Thoracic aorta (tissue), 2 donors: ENCODE data around the gene SLC30A5. TPM values are rescaled to one million over a fixed set of nuclear protein-coding genes. Genes with fewer than 3 reads are reported as not detected.

Experiments used
- ATAC-seq: fragments of 150-250 bp; one replicate; pipeline ENCODE4 v1.8.0; 2017; ENCODE audit warnings: low read depth; ENCODE audit not compliant: insufficient number of reproducible peaks, low FRiP score
- DNase-seq: peaks from one replicate; pipeline ENCODE4 v3.0.0-alpha.2; 2020; ENCODE audit warnings: low spot score
- H3K27ac ChIP-seq, 2 donors: fragments of 200-600 bp; sonication (generic); 1 replicate in 1 of 2; 2 replicates in 1 of 2; pipeline ENCODE4 v1.5.1; 2016; ENCODE audit warnings: mild to moderate bottlenecking in 2 of 2, moderate library complexity in 2 of 2
- H3K27me3 ChIP-seq: fragments of 200-600 bp; sonication (generic); replicated peaks from 2 replicates; pipeline ENCODE4 v1.6.0; 2016; ENCODE audit warnings: mild to moderate bottlenecking; ENCODE audit not compliant: insufficient read depth
- H3K36me3 ChIP-seq: fragments of 200-600 bp; sonication (generic); one replicate; pipeline ENCODE4 v1.5.1; 2016
- H3K4me1 ChIP-seq, 2 donors: fragments of 200-600 bp; sonication (generic); 1 replicate in 1 of 2; 2 replicates in 1 of 2; pipeline versions ENCODE4 v1.5.1 to v1.6.0; 2016; ENCODE audit warnings: low read depth in 2 of 2, mild to moderate bottlenecking in 1 of 2; ENCODE audit not compliant: control insufficient read depth in 1 of 2
- H3K4me3 ChIP-seq: fragments of 200-600 bp; sonication (generic); 2 replicates; pipeline ENCODE4 v1.5.1; 2016; ENCODE audit warnings: mild to moderate bottlenecking
- H3K9me3 ChIP-seq: fragments of 200-600 bp; sonication (generic); 2 replicates; pipeline ENCODE4 v1.5.1; 2016
- total RNA-seq, 2 donors: library from RNA; depleted of rRNA; stranded (reverse); fragments of >200 nt; gene quantifications; one replicate each; pipeline versions ENCODE4 v1.1.0 to v1.2.3, GENCODE V29; 2016
- TF ChIP-seq, protein P1 (sequence below): fragments of 200-600 bp; sonication (generic); IDR thresholded peaks from one replicate; pipeline ENCODE4 v1.5.1; 2019; ENCODE audit warnings: antibody characterized with exemption

The SLC30A5 gene
- total RNA-seq, 2 donors from 2014 or later: 42.8 to 64.3 TPM

DNA sequence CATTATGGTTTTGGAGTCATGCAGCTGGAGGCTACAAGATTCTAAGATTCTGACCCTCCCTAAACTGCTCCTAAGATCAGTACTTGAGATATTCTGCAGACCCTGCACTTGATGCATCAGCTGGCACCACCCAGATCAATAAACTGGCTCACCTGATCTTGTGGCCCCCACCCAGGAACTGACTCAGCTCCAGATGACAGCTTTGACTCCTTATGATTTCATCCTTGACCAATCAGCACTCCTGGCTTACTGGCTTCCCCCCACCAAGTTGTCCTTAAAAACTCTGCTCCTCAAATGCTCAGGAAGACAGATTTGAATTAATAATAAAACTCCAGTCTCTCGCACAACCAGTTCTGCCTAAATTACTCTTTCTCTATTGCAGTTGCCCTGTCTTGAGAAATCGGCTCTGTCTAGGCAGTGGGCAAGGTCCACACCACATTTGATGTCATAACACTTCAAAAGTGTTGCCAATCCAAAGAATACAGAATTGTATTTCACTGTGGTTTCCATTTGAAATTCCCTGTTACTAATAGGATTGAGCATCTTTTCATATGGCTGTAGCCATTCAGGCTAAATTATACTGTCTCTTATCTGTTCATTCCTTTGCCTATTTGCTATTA, 14.8 kb upstream of the SLC30A5 start:
- Histone ChIP-seq H3K4me1 (no peaks in the 10 kb centered on the region), H3K9me3 (no peaks in the 10 kb centered on the region), H3K27me3 (no peaks in the 10 kb centered on the region), H3K27ac (no peak overlapping the region), H3K36me3 (no peaks in the 10 kb centered on the region), H3K4me3 (no peak overlapping the region)
- ATAC-seq: no peak
- DNase-seq: no peak
- TF ChIP-seq, protein P1, sequence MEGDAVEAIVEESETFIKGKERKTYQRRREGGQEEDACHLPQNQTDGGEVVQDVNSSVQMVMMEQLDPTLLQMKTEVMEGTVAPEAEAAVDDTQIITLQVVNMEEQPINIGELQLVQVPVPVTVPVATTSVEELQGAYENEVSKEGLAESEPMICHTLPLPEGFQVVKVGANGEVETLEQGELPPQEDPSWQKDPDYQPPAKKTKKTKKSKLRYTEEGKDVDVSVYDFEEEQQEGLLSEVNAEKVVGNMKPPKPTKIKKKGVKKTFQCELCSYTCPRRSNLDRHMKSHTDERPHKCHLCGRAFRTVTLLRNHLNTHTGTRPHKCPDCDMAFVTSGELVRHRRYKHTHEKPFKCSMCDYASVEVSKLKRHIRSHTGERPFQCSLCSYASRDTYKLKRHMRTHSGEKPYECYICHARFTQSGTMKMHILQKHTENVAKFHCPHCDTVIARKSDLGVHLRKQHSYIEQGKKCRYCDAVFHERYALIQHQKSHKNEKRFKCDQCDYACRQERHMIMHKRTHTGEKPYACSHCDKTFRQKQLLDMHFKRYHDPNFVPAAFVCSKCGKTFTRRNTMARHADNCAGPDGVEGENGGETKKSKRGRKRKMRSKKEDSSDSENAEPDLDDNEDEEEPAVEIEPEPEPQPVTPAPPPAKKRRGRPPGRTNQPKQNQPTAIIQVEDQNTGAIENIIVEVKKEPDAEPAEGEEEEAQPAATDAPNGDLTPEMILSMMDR: no peak

DNA sequence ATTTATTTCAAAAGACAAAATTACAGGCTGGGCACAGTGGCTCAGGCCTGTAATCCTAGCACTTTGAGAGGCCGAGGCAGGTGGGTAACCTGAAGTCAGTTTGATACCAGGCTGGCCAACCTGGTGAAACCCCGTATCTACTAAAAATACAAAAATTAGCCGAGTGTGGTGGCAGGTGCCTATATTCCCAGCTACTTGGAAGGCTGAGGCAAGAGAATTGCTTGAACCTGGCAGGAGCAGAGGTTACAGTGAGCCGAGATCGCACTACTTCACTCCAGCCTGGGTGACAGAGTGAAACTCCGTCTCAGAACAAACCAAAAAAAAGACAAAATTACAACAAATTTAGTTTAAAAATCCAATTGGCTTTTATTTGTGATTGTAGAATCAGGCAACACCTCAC, 14.3 kb upstream of the SLC30A5 start:
- Histone ChIP-seq H3K27me3 (no peaks in the 10 kb centered on the region), H3K9me3 (no peaks in the 10 kb centered on the region), H3K4me1 (no peaks in the 10 kb centered on the region), H3K36me3 (no peaks in the 10 kb centered on the region), H3K4me3 (no peak overlapping the region), H3K27ac (no peak overlapping the region)
- DNase-seq: no peak
- ATAC-seq: no peak
- TF ChIP-seq, protein P1: no peak

DNA sequence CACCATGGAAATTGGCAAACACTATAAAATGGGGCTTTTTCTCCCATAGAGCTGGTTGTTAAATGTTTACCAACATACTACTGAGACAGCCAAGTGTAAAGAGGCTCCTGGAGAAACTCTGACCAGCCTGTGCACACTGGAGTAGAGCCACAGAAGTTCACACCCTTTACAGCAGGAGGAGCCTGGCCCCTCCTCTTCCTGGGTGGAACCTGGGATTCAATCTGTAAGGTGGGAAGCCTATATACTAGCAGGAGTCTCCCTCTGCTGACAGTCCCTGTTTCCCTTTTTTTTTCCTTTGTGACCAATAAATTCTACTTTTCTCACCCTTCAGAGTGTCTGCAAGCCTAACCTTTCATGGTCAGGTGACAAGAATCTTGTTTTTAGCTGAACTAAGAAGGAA, 10.4 kb upstream of the SLC30A5 start:
- Histone ChIP-seq H3K4me1 (no peaks in the 10 kb centered on the region), H3K27ac (no peak overlapping the region), H3K27me3 (no peaks in the 10 kb centered on the region), H3K36me3 (no peaks in the 10 kb centered on the region), H3K9me3 (no peaks in the 10 kb centered on the region), H3K4me3 (no peak overlapping the region)
- TF ChIP-seq, protein P1: no peak
- DNase-seq: no peak
- no peak for ATAC-seq

DNA sequence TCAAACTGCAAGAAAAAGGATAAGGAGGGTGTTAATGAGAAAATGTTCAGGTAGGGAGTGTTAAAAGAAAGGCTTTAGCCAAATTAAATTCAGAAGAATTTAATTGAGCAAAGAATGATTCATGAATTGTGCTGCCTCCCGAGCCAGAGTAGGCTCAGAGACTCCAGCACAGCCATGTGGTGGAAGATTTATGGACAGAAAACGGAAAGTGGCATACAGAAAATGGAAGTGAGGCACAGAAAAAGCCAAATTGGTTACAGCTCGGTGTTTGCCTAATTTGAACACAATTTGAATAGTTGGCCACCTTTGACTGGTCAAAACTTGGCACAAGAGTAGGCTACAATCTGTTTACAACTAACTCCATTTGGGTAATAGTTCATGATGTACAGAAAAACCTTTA, 9.6 kb upstream of the SLC30A5 start:
- Histone ChIP-seq H3K27me3 (no peaks in the 10 kb centered on the region), H3K36me3 (no peaks in the 10 kb centered on the region), H3K4me3 (no peak overlapping the region), H3K27ac (no peak overlapping the region), H3K9me3 (no peaks in the 10 kb centered on the region), H3K4me1 (no peaks in the 10 kb centered on the region)
- no peak for ATAC-seq
- DNase-seq: no peak
- TF ChIP-seq, protein P1: no peak

DNA sequence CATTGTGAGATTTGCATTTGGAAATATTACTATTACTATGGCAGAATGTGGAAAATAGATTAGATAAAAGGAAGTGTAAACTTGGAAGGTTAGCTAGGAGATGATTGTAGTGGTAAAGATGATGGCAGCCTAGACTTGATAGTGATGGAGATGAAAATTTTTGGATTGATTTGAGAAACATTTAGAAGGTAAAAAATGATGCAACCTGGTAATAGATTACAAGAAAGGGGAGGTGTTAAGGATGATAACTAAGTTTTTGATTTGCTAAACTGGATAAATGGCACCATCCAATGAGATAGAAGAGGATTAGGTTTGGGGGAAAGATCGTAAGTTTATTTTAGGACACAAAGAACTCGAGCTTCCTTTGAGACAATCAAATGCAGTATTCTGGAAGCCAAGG, 8.9 kb upstream of the SLC30A5 start:
- no peaks in the 10 kb centered on the region for H3K9me3 ChIP-seq
- no peaks in the 10 kb centered on the region for H3K4me1 ChIP-seq
- no peaks in the 10 kb centered on the region for H3K36me3 ChIP-seq
- H3K4me3 ChIP-seq: no peak overlapping the region
- TF ChIP-seq, protein P1: no peak
- no peak for ATAC-seq
- DNase-seq: no peak
- no peaks in the 10 kb centered on the region for H3K27me3 ChIP-seq
- H3K27ac ChIP-seq: no peak overlapping the region
